HG03097 (cell line): ENCODE results near the gene RFC1.
"Not testable (repeated sequence)": the region's sequence is repeated elsewhere in the genome, so short reads cannot be mapped to it uniquely, and the experiment has no call there.

Source experiments
- ATAC-seq: cut with Tn5 transposase; IDR thresholded peaks from one replicate; pipeline ENCODE4 v1.9.1; 2021; ENCODE audit not compliant: unreplicated experiment, low FRiP score

The RFC1 gene

DNA sequence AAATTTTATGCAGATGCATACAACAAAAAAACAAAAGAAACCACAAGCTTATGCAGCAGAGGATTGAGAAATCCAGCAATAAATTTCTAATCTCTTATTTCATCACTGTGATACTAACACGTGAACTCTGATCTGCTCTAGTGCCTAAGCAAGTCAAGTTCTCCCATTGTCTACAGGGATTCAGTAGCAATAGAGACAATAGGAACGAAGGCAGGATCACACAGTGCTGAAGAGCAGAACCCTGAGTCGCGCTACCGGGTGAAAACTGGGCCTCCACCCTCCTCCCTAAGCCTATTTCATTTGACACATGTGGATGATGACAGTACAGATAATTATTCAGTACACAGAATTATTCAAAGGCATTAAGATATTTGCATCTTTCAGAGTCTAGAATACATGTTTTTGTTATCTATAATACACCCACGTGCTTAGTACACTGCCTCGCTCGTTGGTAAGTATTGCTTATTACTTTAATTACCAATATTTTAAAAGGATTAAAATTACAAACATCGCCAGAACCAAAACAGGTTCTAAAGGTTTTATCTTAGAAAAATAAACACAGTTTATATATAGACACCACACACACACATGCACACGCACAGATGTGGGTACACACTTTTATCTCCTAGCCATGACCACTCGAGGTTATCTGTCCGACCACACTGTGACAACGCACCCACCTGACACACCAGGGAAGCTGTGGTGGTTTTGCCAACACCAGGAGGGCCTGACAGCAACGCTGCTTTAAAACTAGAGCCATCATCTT, 60.1 kb downstream of the RFC1 start:
- ATAC-seq, result no peak

DNA sequence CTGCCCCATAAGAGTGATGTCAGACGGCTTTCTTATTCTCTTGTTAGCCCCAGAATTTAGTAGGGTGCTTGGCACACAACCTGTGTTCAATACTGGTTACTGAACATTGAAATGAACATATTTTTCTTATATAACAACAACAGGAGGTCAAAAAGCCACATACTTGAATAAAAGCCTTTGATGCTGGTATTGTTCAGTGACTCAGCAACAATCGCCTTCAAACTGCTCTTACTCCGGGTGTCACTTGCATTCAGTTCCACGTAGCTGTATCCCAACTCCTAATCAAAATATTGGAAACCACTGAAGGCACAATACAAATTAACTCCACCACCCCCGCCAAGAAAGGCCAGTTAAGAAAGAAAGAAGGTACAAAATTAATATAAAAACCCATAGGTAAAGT, 61.5 kb downstream of the RFC1 start:
- ATAC-seq, result no peak

DNA sequence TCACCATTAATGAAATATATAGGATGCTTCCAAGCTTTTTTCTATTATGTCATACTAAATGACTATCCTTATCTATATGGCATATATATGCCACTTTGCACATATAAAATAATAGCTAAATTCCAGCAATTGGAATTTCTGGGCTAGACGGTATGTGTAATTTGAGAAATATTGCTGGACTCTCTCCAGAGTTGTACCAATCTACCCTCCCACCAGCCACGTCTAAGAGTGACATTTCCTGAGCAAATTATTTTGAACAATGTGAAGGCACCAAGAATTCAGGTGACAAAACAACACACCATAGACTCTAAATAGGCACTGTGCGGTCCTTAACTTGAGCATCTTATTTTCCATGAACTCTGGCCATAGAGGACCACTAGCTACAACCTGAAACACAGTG, 62.3 kb downstream of the RFC1 start:
- ATAC-seq, result no peak

DNA sequence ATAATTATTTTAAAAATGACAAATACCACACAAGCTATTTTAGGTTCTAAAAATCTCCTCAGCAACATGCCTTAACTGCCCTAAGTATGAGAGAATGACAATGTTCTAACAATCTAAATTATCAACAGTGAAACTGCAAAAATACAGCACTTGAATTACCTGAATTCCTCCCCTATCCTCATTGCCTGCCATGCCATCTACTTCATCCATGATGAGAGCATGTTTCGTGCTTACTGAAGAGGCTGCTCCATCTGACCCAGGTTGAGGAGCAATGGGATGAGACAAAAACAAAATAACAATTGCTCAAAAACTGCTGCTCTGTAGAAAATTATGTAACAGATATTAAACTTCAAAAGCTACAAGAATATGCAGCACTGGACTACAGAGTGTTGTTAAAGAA, 63.3 kb downstream of the RFC1 start:
- no peak for ATAC-seq

DNA sequence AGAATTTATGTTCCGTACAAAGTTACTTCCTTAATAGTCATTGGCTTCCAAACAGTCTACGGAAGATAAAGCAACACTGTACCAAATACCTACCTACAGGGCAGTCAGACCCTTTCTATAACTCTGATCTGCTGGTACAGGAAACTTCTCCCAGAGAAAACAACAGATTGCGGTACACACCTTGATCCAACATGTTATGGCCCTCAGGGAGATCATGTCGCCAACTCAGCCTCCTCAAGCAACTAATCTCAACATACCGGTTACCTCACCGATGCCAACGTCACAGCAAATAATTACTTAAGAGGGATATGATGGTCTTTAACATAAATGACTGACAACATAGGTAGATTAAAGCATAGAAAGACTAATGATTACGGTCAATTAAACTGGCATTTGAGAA, 70.4 kb downstream of the RFC1 start:
- ATAC-seq, result no peak

DNA sequence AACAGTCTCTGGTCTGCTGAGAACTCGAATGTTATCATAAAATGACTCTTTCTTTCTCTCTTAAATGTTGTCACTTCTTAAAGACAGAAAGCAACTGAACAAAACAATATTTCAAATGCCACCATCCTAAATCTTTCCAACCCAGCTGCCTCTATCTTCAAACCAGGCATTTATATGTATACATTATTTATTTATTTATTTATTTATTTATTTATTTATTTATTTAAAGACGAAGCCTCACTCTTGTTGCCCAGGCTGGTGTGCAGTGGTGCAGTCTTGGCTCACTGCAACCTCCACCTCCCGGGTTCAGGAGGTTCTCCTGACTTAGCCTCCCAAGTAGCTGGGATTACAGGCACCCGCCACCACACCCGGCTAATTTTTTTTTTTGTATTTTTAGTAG, 73.7 kb downstream of the RFC1 start:
- not testable (repeated sequence) for ATAC-seq

DNA sequence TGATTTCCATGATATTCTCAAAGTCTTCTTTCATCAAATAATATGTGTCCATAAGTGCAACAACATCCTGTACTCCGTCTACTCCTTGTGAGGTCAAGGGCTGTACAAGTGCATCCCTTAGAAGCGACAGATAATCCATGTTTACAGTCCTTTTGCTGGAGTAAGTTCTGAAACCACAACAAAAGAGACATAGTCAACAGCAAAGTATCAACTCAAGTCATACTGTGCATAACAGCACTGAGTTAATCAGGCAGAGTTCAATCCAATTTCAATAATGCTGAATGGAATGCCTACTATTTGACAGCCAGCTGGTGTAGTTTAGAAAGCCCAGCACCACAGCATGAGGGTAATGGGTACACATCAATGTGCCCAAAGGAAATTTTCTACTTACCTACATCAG, 74.5 kb downstream of the RFC1 start:
- ATAC-seq, result no peak

DNA sequence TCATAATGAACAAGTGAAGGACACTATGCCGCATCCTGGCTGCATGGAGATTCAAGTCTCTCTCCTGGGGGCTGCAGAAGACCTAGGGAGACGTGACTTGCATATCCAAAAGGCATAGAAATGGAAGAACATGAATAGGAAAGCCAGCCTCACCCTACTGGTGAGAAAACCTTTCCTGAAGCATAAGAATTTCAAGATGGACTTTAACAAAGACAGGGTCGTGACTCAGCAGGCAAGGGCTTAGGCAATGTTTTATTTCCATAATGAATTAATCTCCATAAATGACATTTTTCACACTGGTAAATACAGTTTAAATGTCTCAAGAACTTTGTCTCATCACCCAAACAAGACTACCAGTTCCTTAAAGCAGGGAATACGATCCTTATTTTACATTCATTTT, 78.9 kb downstream of the RFC1 start:
- no peak for ATAC-seq

DNA sequence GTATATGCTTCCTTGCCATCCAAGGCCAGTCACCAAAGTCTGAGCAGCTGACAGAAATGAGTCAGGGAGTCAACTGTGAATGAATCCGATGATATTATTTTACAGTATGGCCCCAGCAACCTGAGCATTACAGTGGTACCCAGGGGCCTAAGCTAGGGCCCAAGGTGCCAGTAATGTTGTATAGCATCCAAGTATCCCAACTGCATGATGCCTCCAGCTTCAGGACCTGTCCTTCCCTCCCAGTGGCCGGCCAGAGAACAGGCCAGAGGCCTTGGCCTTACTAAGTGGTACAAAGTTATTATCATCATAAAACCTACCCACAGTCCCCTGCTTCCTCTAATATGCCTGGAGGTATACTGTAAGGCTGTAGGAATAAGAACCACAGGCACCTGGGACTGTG, 79.9 kb downstream of the RFC1 start:
- ATAC-seq, result no peak

DNA sequence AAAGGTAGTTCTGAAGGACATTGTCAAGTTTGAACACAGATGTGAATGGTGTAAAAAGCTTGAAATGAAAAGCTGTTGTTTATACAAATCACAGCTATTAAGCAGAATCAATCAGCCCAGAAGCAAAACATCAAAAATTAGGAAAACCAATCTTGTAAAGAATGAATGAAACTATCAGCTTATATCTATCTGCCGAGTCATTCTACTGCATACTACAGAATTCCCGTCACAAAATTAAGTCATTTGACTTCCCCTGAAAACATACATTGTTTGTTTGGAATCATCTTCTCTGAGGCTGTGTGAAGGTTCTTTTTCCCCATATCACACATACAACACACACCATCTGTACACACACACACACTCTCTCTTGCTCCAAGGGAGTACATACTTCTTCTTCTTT, 80.3 kb downstream of the RFC1 start:
- no peak for ATAC-seq

DNA sequence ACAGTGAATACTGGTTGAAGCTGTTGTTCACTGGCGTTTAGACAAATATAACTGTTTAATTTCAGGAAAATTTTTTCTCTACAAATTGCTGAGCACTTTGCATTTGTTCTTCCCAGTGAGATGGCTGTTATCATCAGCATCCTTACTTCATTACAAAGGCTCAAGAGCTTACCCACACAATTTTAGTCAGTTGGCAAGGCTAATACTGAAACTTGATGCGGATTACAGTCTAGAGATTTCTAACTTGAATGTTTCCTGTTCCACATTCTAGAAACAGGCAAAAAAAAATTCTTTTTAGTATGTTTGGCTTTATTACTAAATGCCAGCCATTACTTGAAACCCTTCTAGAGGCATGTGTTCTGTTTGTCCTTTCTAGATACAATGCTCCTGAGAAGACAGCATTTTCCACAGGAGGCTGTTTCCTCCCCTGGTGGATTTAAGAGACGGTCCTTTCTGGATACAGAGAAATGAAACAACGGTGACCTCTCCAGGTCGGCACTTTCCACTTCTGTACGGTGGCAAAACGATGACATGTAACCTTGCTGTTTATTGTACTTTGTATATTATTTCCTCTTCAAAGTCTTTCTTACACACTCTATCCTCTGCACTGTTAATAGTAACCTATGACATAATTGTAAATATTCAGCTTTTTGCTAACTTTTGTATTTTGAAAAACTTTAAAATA, 80.9 kb downstream of the RFC1 start:
- ATAC-seq, result no peak

DNA sequence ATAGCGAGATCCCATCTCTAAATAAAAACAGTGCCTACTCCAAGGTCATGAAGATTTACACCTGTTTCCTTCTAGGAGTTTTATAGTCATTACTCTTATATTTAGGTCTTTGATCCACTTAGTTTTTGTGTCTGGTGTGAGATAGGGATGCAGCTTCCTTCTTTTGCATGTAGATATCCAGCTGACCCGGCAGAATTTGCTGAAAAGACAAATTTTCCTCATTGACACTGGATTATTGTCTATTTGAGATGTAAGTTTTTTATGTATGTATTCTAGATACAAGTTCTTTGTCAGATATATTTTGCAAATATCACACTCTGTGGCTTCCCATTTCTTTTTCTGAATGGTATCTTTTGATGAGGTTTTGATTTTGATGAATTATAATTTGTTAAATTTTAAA, 85.4 kb downstream of the RFC1 start:
- ATAC-seq, result no peak

DNA sequence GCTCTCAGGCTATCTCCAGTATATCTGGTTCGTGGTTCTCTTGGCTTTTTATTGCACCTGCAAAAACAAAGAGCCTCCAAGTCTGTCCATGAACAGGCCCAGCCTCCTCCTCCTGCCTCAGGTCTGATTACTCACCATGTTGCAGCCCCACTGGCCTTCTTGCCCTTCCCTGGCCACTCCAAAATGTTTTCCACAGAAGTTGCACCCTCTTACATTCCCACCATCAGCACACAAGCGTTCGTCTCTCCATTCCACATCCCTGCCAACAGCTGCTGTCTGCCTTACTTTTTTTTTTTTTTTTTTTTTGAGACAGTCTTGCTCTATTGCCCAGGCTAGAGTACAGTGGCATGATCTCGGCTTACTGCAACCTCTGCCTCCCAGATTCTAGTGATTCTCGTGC, 86.7 kb downstream of the RFC1 start:
- ATAC-seq, result no peak

DNA sequence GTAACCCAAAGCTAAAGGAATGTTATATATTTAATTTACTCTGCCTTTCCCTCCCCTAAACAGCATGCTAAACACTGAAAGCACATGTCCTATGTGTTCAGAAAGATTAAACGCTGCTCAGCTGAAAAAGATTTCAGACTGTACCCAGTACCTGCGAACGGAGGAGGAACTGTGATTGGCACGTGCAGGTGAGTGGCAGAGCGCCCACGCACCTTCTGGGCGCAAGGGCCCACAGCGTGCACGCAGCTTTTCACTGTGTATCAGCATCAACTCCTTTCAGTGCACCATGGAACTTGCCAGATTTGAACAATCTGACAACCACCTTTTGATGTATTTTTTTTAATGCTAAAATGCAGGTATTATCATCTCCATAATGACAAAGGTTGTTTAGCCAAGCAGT, 87.7 kb downstream of the RFC1 start:
- ATAC-seq, result no peak

DNA sequence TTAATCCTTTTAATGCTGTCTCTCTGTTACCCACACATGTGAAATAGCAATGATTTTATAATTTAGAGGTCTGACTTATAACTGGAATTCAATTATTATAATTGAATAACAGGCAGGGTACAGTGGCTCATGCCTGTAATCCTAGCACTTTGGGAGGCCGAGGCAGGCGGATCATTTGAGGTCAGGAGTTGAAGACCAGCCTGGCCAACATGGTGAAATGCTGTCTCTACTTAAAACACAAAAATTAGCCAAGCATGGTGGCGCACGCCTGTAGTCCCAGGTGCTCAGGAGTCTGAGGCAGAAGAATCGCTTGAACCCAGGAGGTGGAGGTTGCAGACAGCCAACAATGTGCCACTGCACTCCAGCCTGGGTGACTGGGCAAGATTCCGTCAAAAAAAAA, 88.5 kb downstream of the RFC1 start:
- ATAC-seq, result not testable (repeated sequence)

DNA sequence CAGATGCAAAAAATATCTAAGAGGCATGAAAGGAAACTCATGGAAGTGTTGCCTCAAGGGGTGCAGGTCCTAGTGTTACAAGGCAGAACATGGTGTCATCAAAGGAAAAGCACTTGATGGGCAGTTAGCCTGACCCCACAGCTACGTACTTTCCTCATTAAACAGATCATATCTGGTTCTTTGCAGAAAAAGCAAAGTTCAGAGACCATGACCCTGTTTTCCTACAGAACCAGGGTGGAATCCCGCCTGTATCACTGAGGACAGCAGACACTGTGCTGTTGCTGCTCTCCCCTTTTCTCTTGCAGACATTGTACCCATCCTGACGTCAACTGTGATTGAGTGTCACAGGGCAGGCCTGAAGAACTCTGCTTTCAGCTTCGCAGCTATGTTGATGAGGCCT, 91.7 kb downstream of the RFC1 start:
- ATAC-seq, result no peak

DNA sequence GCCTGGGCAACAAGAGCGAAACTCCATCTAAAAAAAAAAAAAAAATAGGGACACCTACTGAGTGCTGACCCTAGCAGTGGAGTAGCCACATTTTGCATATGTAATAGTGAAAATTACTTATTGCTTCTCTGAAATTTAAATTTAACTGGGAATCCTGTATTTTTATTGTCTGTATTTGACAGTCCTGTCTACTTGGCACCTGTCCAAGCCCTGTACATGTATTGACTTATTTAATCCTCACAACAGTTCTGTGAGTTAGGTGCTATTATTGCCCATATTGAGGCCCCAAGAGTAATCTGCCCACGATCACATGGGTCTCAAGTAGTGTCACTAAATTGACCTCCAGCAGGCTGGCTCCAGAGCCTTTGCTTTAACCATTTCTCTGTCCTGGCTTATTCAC, 102.3 kb downstream of the RFC1 start:
- no peak for ATAC-seq

DNA sequence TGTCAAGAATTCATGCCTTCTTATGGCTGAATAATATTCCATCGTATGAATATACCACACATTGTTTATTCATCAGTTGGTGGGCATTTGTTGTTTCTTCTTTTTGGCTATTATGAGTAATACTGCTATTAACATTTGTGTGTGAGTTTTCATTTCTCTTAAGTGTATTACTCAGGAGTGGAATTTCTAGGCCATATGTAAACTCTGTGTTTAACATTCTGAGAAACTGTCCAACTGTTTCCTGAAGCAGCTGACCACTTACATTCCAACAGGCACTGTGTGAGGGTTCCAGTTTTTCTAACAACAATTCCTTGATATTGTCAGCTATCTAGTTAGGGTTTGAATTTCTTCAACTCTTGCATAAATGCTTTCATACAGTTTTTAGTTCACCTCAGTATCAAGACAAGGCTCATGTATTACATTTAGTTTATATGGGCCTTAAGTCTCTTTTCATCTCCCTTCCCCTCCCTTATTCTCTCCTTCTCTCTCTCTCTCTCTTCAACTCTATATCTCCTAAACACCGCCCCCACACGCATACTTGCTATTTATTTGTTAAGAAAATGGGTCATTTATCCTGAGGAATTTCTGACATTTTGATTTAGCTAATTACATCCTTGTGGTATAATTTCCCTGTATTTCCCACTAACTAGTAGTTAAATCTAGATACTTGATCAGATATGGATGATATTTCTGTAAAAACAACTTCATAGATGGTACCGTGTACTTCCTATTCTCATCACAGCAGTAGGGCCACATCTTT, 106.4 kb downstream of the RFC1 start:
- no peak for ATAC-seq

DNA sequence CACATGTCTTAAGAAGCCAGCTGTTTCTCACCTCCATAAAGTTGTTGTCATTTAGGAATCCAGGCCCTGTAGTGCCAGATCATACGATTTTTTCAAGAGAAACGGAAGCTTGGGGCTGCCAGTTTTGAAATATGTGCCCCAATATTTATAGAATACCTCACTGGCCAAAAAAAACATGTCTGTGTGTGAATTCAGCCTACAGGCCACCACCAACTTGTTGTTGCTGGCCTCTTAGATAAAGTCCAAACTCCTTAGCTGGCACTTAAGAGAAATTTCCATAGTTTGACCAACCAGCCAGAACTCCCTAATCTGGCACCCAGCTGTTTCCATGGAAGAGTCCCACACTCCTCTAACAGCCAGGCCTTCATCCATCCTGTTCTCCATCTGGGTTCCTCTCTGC, 109.7 kb downstream of the RFC1 start:
- ATAC-seq, result no peak

DNA sequence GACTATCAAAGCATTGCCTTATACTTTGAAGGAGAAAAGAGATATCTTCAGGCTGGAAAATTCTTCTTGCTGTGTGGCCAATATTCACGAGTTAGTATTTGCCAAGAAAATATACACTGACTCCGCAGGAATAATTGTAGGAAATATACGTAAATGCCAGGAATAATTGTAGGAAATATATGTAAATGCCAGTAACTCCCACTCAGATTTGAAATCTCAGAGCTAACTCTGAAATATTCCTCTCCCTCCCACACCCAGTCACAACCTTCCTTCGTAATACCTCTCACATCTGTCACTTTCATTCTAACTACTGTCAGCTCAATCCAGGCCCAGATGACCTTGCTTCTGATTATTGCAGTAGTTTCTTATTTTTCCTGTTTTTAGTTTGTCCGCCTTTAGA, 110.3 kb downstream of the RFC1 start:
- no peak for ATAC-seq

DNA sequence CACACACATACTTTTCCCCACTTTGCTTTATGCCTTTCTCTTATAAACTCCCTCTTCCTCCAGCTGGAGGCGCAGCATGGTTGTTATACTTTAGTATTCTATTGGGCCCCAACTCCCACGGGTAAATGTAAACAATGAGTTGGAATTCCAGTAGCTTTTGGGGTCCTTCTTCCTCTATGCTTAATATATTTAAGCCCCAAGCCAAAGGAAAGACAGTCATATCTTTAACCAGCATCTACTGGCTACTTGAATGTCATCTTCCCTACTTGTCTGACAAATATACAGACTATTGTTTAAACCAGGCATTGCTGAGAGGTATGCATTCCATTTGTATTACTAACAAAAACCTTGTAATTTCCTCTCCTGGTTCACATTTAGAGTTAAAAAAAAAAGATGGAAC, 110.9 kb downstream of the RFC1 start:
- ATAC-seq, result no peak

DNA sequence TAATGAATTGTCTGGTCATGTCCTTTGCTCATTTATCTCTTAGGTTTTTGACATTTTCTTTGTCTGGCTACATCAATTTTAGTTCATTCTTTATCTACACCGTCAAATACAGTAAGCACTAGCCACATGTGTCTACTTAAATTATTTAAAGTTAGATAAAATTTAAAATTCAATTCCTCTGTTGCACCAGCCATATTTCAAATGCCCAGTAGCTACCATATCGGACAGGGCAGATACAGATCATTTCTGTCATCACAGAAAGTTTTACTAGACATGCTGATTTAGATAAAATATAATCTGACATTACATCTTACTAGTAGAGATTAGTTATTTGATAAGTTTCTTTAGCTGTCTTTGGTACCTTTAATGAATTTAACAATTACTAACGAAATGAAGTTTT, 122.7 kb downstream of the RFC1 start:
- ATAC-seq, result no peak
